Skeletal muscle satellite cell (primary cell): ENCODE results near the gene WDR75.

Experiments
- H3K27me3 ChIP-seq: 2 replicates; pipeline ENCODE4 v1.7.0; 2013; ENCODE audit warnings: low read length; ENCODE audit not compliant: control insufficient read depth, insufficient read depth
- H3K36me3 ChIP-seq: 2 replicates; pipeline ENCODE4 v1.7.0; 2013; ENCODE audit warnings: mild to moderate bottlenecking, control low read depth, low read length; ENCODE audit not compliant: insufficient read depth
- H3K4me1 ChIP-seq: 2 replicates; pipeline ENCODE4 v1.7.0; 2013; ENCODE audit warnings: low read length; ENCODE audit not compliant: control insufficient read depth, insufficient read depth
- H3K4me2 ChIP-seq: 2 replicates; pipeline ENCODE4 v1.7.0; 2013; ENCODE audit warnings: mild to moderate bottlenecking, low read length
- H3K4me3 ChIP-seq: 2 replicates; pipeline ENCODE4 v1.7.0; 2013; ENCODE audit warnings: low read length
- H3K9ac ChIP-seq: 2 replicates; pipeline ENCODE4 v1.7.0; 2013; ENCODE audit warnings: mild to moderate bottlenecking, low read depth, low read length, moderate library complexity
- H3K9me3 ChIP-seq: replicated peaks from 2 replicates; pipeline ENCODE4 v1.7.0; 2013; ENCODE audit warnings: mild to moderate bottlenecking, control low read depth, low read length

Gene WDR75

GRCh38 chr2:189500456-189501160, 59.3 kb downstream of the WDR75 start:
- Histone ChIP-seq H3K4me3 (no peak overlapping the region), H3K9me3 (no peaks in the 10 kb centered on the region), H3K4me1 (no peaks in the 10 kb centered on the region), H3K4me2 (no peak overlapping the region), H3K27me3 (no peaks in the 10 kb centered on the region), H3K36me3 (no peaks in the 10 kb centered on the region), H3K9ac (no peak overlapping the region)

GRCh38 chr2:189501487-189501886, 60.2 kb downstream of the WDR75 start:
- no peaks in the 10 kb centered on the region for H3K9me3 ChIP-seq
- H3K36me3 ChIP-seq: no peaks in the 10 kb centered on the region
- H3K4me1 ChIP-seq: no peaks in the 10 kb centered on the region
- no peaks in the 10 kb centered on the region for H3K27me3 ChIP-seq
- no peak overlapping the region for H3K4me2 ChIP-seq
- no peak overlapping the region for H3K4me3 ChIP-seq
- H3K9ac ChIP-seq: no peak overlapping the region

DNA sequence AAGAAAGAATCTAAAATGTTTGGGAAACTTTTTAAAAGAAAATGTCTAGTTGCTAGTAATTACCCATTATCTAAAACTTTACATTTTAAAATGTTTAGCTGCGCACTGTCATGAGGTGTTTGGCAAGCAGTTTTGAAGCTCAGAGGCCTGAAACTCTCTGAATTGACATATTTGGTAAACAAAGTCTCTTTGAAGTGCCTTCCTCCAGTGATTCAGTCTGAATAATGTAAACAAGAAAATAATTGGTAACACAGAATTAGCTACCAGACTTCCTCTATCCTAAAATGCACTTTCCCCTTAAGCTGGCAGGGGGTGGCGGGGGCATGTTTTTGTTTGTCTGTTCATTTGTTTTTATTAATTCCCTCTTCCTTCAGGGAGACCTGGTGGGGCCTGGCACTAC, 61.4 kb downstream of the WDR75 start:
- H3K4me1 ChIP-seq: no peaks in the 10 kb centered on the region
- H3K27me3 ChIP-seq: no peaks in the 10 kb centered on the region
- no peak overlapping the region for H3K4me2 ChIP-seq

DNA sequence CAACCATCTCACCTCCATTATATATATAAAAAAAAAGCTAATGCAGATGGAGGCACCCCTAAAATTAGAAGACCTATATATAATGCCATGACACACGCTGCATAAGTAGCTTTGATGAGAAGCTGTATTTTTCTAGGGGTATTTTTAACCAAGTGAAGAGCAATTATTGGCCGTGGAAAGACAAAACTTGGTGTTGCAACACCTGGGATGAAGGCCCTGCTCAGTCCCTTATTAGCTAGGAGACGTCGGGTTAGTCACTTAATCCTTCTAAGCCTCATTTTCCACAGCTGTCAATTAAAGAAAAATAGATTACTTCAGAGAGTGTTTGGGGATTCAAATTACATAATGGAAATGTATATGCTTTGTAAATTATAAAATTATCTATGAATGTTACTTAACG, 63.0 kb downstream of the WDR75 start:
- Histone ChIP-seq H3K4me2 (no peak overlapping the region), H3K9ac (no peak overlapping the region), H3K27me3 (no peaks in the 10 kb centered on the region), H3K4me1 (no peaks in the 10 kb centered on the region), H3K4me3 (no peak overlapping the region), H3K9me3 (no peaks in the 10 kb centered on the region), H3K36me3 (no peaks in the 10 kb centered on the region)

More for the DNA sequence above, 61.4 kb downstream of the WDR75 start:
- Histone ChIP-seq H3K36me3 (no peaks in the 10 kb centered on the region), H3K9ac (no peak overlapping the region), H3K9me3 (no peaks in the 10 kb centered on the region), H3K4me3 (no peak overlapping the region)

GRCh38 chr2:189505492-189505891, 64.2 kb downstream of the WDR75 start:
- no peaks in the 10 kb centered on the region for H3K9me3 ChIP-seq
- no peaks in the 10 kb centered on the region for H3K27me3 ChIP-seq
- H3K4me1 ChIP-seq: no peaks in the 10 kb centered on the region
- H3K4me3 ChIP-seq: no peak overlapping the region
- H3K36me3 ChIP-seq: no peaks in the 10 kb centered on the region
- H3K4me2 ChIP-seq: no peak overlapping the region
- no peak overlapping the region for H3K9ac ChIP-seq

DNA sequence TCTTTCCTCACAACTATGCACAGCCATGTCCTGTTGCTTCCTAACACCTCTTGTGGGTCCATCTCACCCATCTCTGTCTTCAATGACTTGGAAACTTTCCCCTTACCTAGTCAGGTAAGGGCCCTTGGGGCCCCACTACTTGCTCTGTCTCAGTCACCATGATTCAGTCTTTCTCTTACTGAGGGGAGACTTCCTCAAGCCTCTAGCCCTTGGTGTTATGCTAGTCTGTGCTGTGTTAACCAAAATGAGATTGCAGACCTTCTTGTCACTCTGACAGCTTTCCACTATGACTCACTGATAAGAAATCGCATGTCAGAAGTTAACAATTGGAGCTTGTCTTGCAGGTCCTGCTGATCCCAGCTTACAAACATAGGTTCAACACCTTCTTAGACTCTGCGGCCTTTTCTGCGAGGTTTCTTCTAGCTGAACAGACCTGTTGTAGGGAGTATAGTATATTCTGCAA, 65.3 kb downstream of the WDR75 start:
- H3K36me3 ChIP-seq: no peaks in the 10 kb centered on the region
- H3K27me3 ChIP-seq: no peaks in the 10 kb centered on the region
- H3K4me2 ChIP-seq: no peak overlapping the region
- H3K4me3 ChIP-seq: no peak overlapping the region
- H3K9me3 ChIP-seq: no peaks in the 10 kb centered on the region
- H3K4me1 ChIP-seq: no peaks in the 10 kb centered on the region
- no peak overlapping the region for H3K9ac ChIP-seq

DNA sequence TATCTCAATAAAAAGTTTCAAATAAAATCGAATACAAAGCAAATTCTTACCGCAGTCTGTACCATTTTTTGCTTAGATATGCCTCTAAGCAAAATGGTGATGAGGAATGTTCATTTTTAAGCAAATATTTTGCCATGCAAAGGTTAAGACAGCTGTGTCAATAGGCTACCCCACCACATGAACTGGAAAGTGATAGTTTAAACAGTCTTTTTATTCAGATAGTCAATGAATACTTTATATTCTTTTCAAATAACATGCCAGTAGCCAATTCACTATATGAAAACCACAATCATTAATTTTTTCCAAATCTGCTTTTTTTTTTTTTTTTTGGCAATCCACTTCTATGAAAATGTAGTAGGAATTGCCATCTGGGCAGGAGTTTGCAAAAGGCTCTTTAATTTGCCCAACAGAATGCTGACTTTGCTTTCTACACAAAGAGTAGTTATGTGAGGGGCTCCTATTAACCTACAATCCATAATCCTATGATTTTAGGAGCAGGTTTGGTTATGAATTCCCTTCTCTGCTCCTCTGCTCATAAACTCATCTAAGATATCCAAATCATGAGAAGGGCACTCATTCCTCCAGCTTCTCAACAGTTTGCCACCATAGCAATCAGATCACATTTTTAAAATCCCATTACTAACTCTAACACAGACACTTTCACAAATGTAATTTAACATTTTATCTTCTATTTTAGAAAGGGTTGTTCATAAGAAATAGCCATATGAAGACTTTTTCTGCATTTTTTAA, 70.1 kb downstream of the WDR75 start:
- H3K27me3 ChIP-seq: no peaks in the 10 kb centered on the region
- no peak overlapping the region for H3K4me3 ChIP-seq

GRCh38 chr2:189511960-189512319, 70.7 kb downstream of the WDR75 start:
- Histone ChIP-seq H3K4me1 (no peaks in the 10 kb centered on the region), H3K9me3 (no peaks in the 10 kb centered on the region), H3K4me2 (no peak overlapping the region), H3K27me3 (no peaks in the 10 kb centered on the region), H3K36me3 (no peaks in the 10 kb centered on the region), H3K4me3 (no peak overlapping the region), H3K9ac (no peak overlapping the region)

More for the DNA sequence above, 70.1 kb downstream of the WDR75 start:
- Histone ChIP-seq H3K4me2 (no peak overlapping the region), H3K9ac (no peak overlapping the region), H3K36me3 (no peaks in the 10 kb centered on the region), H3K4me1 (no peaks in the 10 kb centered on the region), H3K9me3 (no peaks in the 10 kb centered on the region)

- no peaks in the 10 kb centered on the region for H3K4me1 ChIP-seq
- H3K9me3 ChIP-seq: no peaks in the 10 kb centered on the region
- no peak overlapping the region for H3K4me2 ChIP-seq
- no peak overlapping the region for H3K9ac ChIP-seq
- H3K4me3 ChIP-seq: no peak overlapping the region
- H3K36me3 ChIP-seq: no peaks in the 10 kb centered on the region
- no peaks in the 10 kb centered on the region for H3K27me3 ChIP-seq
Measured at GRCh38 chr2:189512879-189513278, 71.6 kb downstream of the WDR75 start.

DNA sequence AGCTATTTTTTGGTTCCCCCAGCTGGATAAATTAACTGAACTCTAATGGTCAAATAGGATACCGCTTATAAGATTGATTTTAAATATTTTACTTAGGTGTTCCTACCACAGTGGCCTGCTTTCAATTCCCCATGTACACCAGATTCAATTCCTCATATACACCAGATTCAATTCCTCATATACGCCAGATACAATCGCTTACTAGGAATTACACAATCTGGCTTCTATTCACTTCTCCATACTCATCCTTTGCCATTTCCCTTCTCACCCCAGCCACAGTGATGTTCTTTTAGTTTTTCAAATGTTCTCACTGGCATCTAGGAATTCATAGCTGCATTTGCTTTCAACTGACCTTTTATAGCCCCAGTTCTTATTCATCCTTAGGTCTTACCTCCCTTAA, 72.8 kb downstream of the WDR75 start:
- Histone ChIP-seq H3K4me3 (no peak overlapping the region), H3K36me3 (no peaks in the 10 kb centered on the region), H3K9me3 (no peaks in the 10 kb centered on the region), H3K27me3 (no peaks in the 10 kb centered on the region), H3K9ac (no peak overlapping the region), H3K4me1 (no peaks in the 10 kb centered on the region), H3K4me2 (no peak overlapping the region)

GRCh38 chr2:189515264-189515663, 74.0 kb downstream of the WDR75 start:
- no peaks in the 10 kb centered on the region for H3K27me3 ChIP-seq
- H3K4me1 ChIP-seq: no peaks in the 10 kb centered on the region
- H3K36me3 ChIP-seq: no peaks in the 10 kb centered on the region
- H3K4me3 ChIP-seq: no peak overlapping the region
- H3K4me2 ChIP-seq: no peak overlapping the region
- H3K9ac ChIP-seq: no peak overlapping the region
- H3K9me3 ChIP-seq: no peaks in the 10 kb centered on the region

GRCh38 chr2:189516546-189516945, 75.3 kb downstream of the WDR75 start:
- no peak overlapping the region for H3K4me2 ChIP-seq
- H3K36me3 ChIP-seq: no peaks in the 10 kb centered on the region
- H3K4me1 ChIP-seq: no peaks in the 10 kb centered on the region
- H3K4me3 ChIP-seq: no peak overlapping the region
- no peak overlapping the region for H3K9ac ChIP-seq
- no peaks in the 10 kb centered on the region for H3K27me3 ChIP-seq
- H3K9me3 ChIP-seq: no peaks in the 10 kb centered on the region
